GM18907 (cell line): ENCODE data around the gene DLK1.

Source experiments
- ATAC-seq: cut with Tn5 transposase; IDR thresholded peaks from one replicate; pipeline ENCODE4 v1.9.1; 2021; ENCODE audit warnings: mild to moderate bottlenecking, moderate library complexity; ENCODE audit not compliant: unreplicated experiment

Gene DLK1

DNA sequence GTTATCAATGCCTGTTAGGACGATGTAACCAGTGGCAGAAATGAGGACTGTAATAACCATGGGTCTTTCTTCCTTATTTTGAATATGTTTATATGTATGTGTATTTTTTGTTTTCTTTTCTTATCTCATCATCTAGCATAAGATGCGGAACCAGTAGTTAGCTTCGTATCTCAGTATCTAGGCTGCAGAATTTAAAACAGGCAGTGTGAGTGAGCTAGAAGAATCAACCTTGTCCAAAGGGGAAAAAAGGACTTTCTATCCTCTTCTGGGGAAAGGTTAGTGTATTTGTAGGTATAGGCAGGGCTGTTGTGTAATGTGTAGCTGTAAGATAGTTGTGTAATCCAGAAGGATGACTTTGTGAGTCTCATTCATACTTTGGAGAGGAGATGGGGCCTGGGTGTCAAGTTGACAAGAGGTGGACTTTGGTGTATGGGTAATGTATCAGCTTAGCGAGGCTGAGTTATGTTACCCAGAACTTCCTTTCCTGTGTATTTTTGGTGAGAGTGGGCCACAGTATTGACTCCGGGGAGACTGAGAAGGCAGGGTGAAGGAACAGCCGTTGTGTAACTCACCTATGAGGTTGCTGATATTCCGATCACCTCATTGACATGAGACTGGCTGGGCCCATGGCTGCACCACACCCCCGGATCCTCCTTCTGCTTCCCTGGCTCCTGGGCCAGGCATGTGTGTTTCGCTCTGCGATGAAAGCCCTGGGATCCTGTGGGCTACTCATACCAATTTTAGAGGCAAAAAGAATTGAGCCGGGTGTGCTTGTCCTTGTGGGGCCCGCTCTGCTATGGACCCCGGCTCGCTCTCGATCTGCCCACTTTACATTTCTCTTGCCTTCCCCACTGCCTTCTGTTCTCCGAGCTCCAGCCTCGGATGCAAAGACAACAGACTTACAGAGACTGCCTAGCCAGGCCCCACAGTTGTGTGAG is 24.3 kb downstream of the DLK1 start:
- no peak for ATAC-seq

DNA sequence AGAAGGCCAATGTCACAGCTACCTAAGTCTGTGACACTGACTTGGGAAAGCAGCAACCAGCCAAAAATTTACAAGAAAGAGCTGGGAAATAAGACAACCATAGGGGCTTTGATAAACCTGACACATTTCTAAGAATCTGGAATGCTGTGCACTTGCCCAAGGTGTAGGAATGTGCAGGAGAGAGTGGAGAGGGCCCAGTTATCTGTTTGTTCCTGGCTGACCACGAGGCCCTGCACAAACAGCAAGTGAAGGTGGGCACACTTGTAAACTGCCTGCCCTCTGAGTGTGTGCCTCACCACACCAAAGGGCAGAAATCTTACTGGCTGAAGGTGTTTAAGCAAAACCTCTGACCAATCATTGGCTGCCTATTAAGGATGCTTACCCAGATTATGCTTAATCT is 27.3 kb downstream of the DLK1 start:
- ATAC-seq, result no peak

DNA sequence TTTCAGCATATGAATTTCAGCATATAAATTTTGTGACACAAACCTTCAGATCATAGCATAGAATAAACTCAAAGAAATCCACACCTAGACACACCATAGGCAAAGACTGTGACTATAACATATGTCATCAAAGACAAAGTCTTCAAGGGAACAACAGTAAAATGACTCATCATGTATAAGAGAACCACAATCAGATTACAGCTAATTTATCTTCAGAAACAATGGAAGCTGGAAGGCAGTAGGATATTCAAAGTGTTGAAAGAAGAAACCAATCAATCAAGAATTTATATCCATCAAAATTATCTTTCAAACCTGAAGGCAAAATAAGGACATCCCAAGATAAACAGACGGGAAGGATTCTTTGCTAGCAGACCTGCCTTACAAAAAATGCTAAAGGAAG is 29.0 kb downstream of the DLK1 start:
- no peak for ATAC-seq

DNA sequence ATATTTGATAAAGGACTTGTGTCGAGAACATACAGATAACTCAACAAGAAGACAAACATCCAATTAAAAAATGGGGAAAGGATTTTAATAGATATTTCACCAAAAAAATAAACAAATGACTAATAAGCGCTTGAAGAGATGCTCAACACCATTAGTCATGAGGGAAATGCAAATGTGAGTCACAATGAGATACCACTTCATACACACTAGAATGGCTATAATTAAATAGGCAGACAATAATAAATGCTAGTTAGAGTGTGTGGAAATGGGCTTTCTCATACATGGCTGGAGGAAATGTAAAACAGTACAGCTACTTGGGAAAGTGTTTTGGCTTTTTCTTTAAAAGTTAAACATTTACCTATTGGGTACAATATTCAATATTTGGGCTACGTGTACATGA is 34.8 kb downstream of the DLK1 start:
- no peak for ATAC-seq

DNA sequence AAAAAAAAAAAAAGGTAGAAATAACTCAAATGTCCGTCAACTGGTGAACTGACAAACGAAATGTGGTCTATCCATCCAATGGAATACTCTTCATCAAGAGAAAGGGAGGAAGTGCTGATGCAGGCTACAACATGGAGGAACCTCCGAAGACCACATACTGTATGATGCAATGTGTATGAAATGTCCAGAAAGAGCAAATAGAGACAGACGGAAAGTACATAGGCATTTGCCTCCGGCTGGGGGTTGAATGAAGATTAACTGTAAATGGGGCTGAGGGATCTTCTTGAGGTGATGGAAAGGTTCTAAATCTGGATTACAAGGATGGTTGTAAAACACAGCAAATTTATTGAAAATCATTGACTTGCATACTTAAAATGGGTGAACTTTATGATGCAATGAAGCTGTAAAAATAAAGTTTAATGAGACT is 35.4 kb downstream of the DLK1 start:
- no peak for ATAC-seq

DNA sequence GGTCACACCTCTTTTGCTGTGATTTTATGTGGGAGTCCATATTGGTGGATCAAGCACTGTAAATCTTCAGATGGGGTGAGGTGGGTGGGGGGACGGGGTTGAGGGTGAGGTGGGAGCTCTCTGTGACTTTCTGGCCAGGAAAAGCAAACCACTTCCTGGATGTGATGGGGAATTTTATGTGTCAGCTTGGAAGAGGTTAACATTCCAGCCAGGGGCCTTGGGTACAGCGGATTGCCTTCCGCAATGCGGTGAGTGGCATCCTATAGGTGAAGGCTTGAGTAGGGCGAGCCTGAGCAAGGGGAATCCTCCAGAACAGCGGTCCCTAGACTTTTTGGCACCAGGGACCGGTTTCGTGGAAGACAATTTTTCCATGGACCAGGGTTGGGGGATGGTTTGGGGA is 36.2 kb downstream of the DLK1 start:
- ATAC-seq, result no peak

DNA sequence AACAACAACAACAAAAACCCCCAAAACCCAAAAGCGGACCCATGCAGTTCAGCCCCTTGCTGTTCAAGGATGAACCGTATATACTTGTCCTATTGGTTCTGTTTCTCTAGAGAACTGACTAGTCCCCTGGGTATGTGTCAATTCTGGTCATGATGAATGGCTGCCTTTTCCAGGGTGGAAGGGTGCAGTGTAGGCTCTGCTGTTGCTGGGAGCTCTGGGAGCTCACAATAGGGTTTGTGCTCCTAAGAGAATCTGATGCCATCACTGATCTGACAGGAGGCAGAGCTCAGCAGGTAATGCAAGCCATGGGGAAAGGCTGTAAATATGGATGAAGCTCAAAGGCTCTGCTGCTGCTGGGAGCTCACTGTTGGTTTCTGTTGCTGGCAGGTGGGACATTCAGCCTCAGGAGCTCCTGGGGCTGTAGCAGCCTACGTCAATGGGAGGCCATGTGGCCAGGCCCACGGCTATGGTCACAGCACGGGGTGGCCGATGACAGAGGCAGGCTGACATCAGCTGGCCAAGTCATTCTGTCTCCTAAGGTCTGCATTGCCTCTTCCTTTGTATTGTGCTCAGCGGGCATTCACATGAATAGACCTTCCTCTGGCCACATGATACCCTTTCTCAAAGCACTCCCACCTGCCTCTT is 37.9 kb downstream of the DLK1 start:
- ATAC-seq, result no peak

DNA sequence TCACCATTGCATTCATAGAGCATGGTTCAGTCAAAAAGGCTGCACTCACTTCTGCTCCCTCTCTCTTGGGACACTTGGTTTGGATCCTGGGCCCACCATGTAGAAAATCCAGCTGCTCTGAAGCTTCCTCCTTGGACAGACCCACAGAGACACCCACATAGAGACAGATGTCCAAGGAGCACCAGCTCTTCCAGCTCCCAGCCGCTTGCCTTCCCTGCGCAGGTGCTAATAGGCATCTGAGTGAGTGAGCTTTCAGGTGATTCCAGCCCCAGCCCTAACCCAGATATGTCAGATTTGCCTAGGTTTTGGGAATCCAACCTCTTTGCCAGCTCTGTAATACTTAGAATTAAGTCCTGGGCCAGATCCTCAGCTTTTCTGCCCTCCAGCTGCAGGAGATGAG is 38.6 kb downstream of the DLK1 start:
- no peak for ATAC-seq

DNA sequence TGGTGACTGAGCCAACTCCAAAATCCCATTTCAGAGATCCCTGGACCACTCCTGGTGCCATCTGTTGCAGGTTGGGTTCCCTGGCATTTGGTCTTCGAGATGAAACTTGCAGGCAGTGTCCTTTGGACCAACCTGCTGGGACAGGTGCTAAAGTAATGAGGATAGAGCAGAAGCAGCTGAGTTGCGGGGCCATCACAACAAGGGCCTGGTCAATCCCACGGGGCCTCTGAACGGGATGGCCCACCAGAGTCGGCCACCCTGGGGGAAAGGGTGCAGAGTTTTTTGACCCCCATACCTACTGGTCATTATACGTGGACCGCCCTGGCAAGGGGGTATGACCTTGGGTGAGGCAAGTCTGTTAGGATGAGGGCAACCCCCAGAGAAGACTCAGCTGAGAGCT is 39.3 kb downstream of the DLK1 start:
- no peak for ATAC-seq

DNA sequence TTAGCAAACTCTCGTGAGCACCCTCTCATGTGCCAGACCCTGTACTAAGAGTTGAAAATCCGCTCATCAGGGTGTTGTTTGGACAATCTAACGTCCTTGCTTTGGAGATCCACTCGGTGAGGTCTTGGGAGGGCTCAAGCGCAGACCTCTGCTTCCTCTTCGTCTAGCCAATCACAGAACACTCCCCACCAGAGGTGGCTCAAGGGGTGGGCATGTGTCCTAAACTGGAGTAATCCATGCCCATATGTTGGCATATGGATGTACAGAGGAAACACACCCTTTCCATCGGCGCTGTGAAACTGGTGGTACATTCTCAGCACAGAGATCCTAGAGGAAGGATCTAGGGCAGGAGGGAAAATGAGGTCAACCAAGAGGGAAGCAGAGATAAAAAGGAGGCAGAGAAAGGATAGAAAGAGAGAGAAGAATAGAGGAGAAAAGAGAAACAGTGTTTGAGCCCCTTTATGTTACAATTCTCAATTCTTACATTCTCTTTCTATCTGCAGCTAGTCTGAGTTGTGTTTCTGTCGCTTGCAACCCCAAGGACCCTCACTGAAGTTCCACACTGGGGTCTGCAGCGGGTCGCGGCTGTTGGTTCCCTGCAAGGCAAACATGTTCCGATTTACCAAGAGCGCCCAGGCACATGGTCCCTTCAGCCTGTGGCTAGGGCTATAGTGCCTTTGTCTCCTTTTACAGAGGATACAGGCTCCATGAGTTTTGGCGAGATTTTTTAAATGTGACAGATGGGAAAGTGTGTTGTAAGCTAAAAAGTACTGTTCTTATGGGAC is 40.5 kb downstream of the DLK1 start:
- ATAC-seq, result no peak

DNA sequence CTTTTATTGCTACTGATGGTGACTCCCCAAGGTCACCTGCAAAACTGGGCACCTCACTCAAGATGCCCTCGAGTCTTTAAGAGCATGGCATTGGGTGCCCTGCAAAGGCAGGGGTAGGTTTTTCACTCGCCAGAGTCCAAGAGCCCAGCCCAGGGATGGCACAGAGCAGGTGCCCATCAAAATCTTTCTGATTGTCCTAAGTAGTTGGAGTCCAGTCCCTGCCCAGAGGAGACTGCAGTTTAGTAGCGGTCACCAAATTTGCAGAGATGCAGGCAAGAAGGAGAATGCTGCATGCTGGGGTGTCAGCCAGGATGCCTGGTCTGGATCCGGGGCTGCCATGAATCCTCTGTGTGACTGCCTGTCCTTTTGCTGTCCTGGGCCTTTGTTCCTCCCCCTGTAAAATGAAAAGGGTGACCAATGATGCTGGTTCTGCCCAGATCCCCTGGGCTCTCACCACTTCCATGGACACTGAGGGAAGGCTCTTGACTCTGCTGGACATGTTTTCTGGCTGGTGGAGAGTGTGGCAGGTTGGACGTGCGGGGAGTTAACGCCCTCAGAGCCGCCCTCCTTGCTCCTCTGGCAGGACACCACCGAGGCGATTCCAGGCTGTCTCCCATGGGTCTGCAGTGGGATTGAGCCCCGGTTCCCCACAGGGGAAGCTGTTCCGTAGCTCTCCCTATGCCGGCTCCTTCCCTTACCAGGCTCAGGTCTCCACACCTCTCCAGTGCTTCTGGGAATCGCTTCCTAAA is 41.3 kb downstream of the DLK1 start:
- ATAC-seq, result no peak

DNA sequence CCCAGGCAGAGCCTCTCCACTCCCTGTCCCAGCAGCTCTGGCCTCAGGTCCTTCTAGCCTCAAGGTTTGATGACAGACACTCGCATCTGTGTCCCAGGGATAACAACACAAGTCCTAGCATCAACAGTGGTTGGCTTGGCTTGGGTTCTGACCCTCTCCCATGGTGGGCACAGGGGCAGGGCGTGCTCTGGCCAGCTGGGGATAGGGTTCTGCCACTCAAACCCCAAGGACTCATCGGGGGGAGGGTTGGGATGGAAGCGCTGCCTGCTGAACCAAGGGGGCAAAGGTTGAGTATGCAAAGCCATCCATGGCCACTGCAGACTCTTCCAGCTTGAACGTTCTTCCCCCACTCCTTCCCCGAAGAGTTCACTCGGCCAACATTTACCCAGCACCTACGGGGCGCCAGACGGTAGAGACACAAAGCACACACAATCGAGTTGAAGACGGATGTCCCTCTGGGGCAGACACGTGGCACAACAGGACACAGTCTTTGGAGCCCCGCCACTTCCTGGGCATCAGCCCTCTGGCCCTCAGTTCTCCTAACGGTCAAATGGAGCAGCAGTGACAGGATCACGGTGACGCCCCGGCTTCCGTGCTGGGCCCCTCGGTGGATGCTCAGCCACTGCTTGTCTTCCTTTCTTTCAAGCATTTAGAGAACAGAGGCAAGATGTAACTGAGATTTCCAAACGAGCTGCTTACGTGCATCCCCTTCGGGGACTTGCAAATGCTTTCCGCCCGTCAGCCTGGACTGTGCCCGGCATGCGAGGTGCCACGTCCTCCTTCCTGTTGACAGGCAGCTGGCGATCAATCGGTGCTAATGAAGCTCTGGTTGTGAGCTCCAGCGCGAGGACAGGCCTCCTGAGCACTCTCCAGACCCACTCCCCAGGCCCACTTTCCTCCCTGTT is 42.6 kb downstream of the DLK1 start:
- no peak for ATAC-seq

DNA sequence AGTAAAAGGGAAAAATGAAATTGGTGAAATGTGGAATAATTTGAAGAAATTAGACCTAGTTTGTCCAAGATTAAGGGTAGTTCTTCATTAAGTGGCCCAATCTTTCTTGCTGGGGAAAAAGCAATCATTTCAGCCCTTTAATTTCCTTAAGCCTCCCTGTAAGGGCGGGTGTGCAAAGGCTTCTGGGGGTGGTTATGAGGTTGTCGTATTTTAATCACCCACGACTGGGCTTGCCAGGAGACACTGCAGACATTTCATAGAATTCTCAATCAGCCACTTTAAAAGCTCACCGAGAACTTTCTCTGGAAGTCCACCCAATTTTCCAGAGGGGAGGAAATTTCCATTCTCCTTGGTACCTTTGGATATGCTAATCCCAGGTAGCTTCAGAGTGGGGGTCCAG is 43.4 kb downstream of the DLK1 start:
- no peak for ATAC-seq

DNA sequence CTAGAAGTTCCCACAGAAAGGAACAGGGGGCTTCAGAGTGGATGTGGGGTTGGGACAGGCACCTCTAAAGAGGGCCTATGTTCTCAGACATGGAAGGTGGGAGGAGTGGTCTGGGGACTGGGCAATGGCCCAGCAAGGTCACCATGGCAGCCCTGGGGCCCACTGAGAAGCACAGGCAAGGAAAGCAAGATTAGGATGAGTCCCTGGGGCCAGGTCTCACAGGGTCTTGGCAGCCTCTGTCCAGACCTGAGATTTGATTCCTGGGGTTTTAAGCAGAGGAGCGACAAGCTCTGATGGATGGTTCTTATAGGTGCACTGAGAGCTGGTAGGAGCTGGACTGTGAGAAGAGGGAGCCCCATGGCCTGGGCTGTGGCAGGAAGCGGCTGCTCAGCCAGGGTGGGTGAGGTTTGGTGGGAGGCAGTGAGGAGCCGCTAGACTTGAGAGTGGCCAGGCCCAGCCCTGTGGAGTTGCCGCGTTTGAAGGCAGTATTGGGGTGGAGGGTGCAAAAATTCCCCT is 44.0 kb downstream of the DLK1 start:
- ATAC-seq, result no peak

DNA sequence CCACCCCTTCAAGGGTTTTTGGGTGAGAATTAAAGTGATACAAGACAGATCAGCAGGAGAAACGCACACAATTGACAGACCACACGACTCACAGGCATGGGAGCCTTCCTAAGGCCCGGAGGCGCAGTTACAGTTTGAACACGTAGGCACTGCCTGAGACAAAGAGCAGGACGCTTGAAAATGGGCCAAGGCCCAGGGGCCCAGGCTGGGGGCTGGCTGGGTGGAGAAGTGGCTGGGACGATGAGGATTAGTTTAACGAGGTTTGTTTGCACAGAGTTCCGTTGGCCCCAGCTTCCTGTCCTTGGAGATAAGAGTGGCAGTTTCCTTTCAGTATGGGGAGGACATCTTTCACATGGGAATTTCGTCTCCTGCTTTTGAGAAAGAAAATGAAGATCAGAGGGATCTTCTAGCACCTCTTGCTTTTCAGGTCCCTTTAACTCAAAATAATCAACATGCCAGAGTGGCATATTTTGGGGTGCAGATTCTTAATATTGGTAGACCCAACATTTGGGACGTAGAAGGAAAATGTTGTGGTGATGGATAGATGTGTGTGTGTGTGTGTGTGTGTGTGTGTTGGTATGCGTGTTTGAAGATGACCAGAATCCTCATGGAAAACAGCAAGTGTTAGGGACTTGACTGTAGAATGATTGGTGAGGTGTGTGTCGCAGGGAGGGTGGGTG is 44.6 kb downstream of the DLK1 start:
- ATAC-seq, result no peak

DNA sequence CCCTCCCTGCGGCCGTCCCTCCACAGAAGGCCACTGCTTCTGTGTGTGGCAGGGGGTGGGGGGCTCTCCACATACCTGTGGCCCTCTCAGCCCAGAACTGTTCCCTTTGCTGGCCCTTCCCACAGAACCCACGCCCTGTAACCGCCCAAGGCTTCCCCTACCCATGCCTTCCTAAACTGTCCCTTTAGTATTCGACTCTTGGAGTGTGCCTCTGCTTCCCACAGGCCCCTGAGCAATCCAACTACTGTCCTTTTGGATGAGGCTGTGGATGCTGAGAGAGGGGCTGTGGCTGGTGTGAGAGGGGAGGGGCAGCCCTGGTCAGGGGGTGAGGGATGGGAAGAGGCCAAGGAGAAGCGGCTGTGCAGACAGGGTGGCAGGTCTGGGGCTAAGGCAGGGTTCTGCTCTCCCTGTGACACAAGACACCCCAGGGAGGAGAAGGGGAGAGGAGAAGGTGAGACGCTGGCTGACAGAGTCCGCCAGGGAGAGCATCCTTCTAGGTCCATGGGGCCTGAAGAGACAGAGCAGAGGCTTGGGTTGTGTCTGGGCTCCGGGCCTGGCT is 46.0 kb downstream of the DLK1 start:
- no peak for ATAC-seq

DNA sequence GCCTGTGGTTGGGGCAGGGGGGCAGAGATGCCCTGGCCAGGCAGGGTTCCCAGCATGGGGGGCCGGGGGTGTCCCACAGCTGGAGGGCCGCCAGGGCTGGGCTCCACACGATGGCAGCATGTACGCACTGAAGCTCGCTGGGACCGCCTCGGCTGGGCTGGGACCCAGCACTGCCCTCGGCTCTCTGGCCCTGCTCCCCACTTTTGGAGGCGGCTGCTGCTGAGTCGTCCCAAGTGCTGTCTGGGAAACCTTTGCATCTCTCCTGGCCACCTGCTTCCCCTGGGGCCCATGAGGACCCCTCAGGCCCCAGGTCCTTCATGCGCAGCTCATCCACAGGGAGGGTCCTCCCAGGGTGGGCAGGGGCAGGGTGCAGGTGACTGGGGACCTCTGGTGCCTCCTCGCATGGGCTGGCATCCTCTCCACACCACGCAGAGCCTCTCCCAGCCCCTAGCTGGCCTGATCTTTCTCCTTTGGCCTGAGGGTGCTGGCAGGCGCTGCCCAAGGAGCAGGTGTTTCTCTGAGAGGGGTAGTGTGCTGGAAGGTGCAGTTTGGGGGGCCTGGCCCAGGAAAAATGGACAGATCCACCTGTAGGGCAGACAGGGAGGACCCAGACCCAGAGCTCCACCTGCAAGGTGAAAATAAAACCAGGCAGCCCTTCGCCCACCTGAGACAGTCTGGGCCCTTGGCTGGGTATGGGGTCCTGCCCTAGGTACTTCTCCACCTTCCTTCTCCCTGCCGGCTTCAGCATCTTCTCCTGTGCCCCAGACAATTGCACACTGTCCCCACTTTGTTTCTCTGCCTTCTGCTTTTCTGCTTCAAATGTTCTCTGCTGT is 46.9 kb downstream of the DLK1 start:
- no peak for ATAC-seq

DNA sequence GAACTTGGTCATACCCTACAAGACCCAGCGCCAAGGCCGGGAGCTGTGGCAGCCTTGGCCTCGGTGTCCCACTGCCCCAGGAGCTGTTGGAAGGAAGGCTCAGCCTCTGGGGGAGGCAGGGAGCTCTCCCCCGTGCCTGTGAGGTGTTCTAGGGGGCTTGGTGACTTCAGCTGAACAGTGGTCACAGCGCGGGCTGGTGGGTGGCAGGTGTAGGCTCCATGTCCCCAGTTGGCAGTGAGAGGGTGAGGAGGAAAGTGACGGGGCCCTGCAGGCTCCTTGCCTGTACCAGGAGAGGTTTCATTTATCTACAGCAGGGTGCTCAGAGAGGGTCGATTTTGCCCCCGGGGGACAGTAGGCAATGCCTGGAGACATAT is 47.5 kb downstream of the DLK1 start:
- ATAC-seq, result no peak
